Measurements from ENCODE around the gene RALGAPA2.

Gene RALGAPA2

GRCh38 chr20:20406306-20406705 is 306.1 kb downstream of the RALGAPA2 start:
- H3K4me1 ChIP-seq (ENCODE audit: insufficient read depth, low read length), result peaks cover 13% of the 10 kb centered on the region
- H3K36me3 ChIP-seq (ENCODE audit: insufficient read depth, low read depth, low read length), result no peaks in the 10 kb centered on the region
- H3K27ac ChIP-seq (ENCODE audit: low read length), result no peak overlapping the region
- no peak overlapping the region for H3K4me3 ChIP-seq (ENCODE audit: low read length)
- H3K9ac ChIP-seq (ENCODE audit: low read depth, low read length), result no peak overlapping the region
- no peaks in the 10 kb centered on the region for H3K9me3 ChIP-seq (ENCODE audit: insufficient read depth, low read depth, low read length)
- H3K27me3 ChIP-seq (ENCODE audit: insufficient read depth, low read length), result peaks cover 16% of the 10 kb centered on the region; the same call in 1 of the 2 replicates

GRCh38 chr20:20405623-20406022 is 306.8 kb downstream of the RALGAPA2 start:
- H3K4me1 ChIP-seq (ENCODE audit: insufficient read depth, low read length), result peaks cover 6% of the 10 kb centered on the region
- H3K36me3 ChIP-seq (ENCODE audit: insufficient read depth, low read depth, low read length), result no peaks in the 10 kb centered on the region
- peaks cover 10% of the 10 kb centered on the region; the same call in 1 of the 2 replicates for H3K27me3 ChIP-seq (ENCODE audit: insufficient read depth, low read length)
- H3K4me3 ChIP-seq (ENCODE audit: low read length), result no peak overlapping the region
- no peak overlapping the region for H3K27ac ChIP-seq (ENCODE audit: low read length)
- H3K9ac ChIP-seq (ENCODE audit: low read depth, low read length), result no peak overlapping the region
- no peaks in the 10 kb centered on the region for H3K9me3 ChIP-seq (ENCODE audit: insufficient read depth, low read depth, low read length)

- no peak overlapping the region for H3K27ac ChIP-seq (ENCODE audit: low read length)
- H3K9me3 ChIP-seq (ENCODE audit: insufficient read depth, low read depth, low read length), result no peaks in the 10 kb centered on the region
- H3K36me3 ChIP-seq (ENCODE audit: insufficient read depth, low read depth, low read length), result no peaks in the 10 kb centered on the region
- H3K9ac ChIP-seq (ENCODE audit: low read depth, low read length), result no peak overlapping the region
- no peak overlapping the region for H3K4me3 ChIP-seq (ENCODE audit: low read length)
- peaks cover 6% of the 10 kb centered on the region for H3K4me1 ChIP-seq (ENCODE audit: insufficient read depth, low read length)
- peaks cover 4% of the 10 kb centered on the region; the same call in 1 of the 2 replicates for H3K27me3 ChIP-seq (ENCODE audit: insufficient read depth, low read length)
These were observed 307.8 kb downstream of the RALGAPA2 start for GRCh38 chr20:20404633-20405032.

- Histone ChIP-seq H3K36me3 (ENCODE audit: insufficient read depth, low read depth, low read length) (no peaks in the 10 kb centered on the region), H3K4me1 (ENCODE audit: insufficient read depth, low read length) (no peaks in the 10 kb centered on the region), H3K27me3 (ENCODE audit: insufficient read depth, low read length) (peaks cover 6% of the 10 kb centered on the region), H3K4me3 (ENCODE audit: low read length) (no peak overlapping the region), H3K27ac (ENCODE audit: low read length) (no peak overlapping the region), H3K9ac (ENCODE audit: low read depth, low read length) (no peak overlapping the region), H3K9me3 (ENCODE audit: insufficient read depth, low read depth, low read length) (no peaks in the 10 kb centered on the region)
These were observed 310.5 kb downstream of the RALGAPA2 start for GRCh38 chr20:20401991-20402390.

GRCh38 chr20:20399531-20400500 is 312.6 kb downstream of the RALGAPA2 start:
- Histone ChIP-seq H3K36me3 (ENCODE audit: insufficient read depth, low read depth, low read length) (no peaks in the 10 kb centered on the region), H3K9ac (ENCODE audit: low read depth, low read length) (no peak overlapping the region), H3K4me1 (ENCODE audit: insufficient read depth, low read length) (no peaks in the 10 kb centered on the region; the same call in 1 of the 2 replicates), H3K27me3 (ENCODE audit: insufficient read depth, low read length) (peaks cover 9% of the 10 kb centered on the region), H3K4me3 (ENCODE audit: low read length) (no peak overlapping the region), H3K9me3 (ENCODE audit: insufficient read depth, low read depth, low read length) (no peaks in the 10 kb centered on the region), H3K27ac (ENCODE audit: low read length) (no peak overlapping the region)

- Histone ChIP-seq H3K9ac (ENCODE audit: low read depth, low read length) (no peak overlapping the region), H3K36me3 (ENCODE audit: insufficient read depth, low read depth, low read length) (no peaks in the 10 kb centered on the region), H3K9me3 (ENCODE audit: insufficient read depth, low read depth, low read length) (no peaks in the 10 kb centered on the region), H3K27ac (ENCODE audit: low read length) (no peak overlapping the region), H3K27me3 (ENCODE audit: insufficient read depth, low read length) (peaks cover 9% of the 10 kb centered on the region), H3K4me1 (ENCODE audit: insufficient read depth, low read length) (no peaks in the 10 kb centered on the region; the same call in 1 of the 2 replicates), H3K4me3 (ENCODE audit: low read length) (no peak overlapping the region)
These were observed 314.3 kb downstream of the RALGAPA2 start for GRCh38 chr20:20398123-20398522.

GRCh38 chr20:20396794-20397193 is 315.6 kb downstream of the RALGAPA2 start:
- H3K4me1 ChIP-seq (ENCODE audit: insufficient read depth, low read length), result no peaks in the 10 kb centered on the region; the same call in 1 of the 2 replicates
- H3K9ac ChIP-seq (ENCODE audit: low read depth, low read length), result no peak overlapping the region
- H3K27ac ChIP-seq (ENCODE audit: low read length), result no peak overlapping the region
- H3K27me3 ChIP-seq (ENCODE audit: insufficient read depth, low read length), result peaks cover 9% of the 10 kb centered on the region
- H3K4me3 ChIP-seq (ENCODE audit: low read length), result no peak overlapping the region
- no peaks in the 10 kb centered on the region for H3K36me3 ChIP-seq (ENCODE audit: insufficient read depth, low read depth, low read length)
- no peaks in the 10 kb centered on the region for H3K9me3 ChIP-seq (ENCODE audit: insufficient read depth, low read depth, low read length)

GRCh38 chr20:20395903-20396568 is 316.4 kb downstream of the RALGAPA2 start:
- Histone ChIP-seq H3K4me1 (ENCODE audit: insufficient read depth, low read length) (no peaks in the 10 kb centered on the region; the same call in 1 of the 2 replicates), H3K9ac (ENCODE audit: low read depth, low read length) (no peak overlapping the region), H3K27me3 (ENCODE audit: insufficient read depth, low read length) (peaks cover 9% of the 10 kb centered on the region), H3K36me3 (ENCODE audit: insufficient read depth, low read depth, low read length) (no peaks in the 10 kb centered on the region), H3K9me3 (ENCODE audit: insufficient read depth, low read depth, low read length) (no peaks in the 10 kb centered on the region), H3K4me3 (ENCODE audit: low read length) (no peak overlapping the region), H3K27ac (ENCODE audit: low read length) (no peak overlapping the region)

GRCh38 chr20:20395087-20395486 is 317.4 kb downstream of the RALGAPA2 start:
- no peak overlapping the region for H3K9ac ChIP-seq (ENCODE audit: low read depth, low read length)
- no peak overlapping the region for H3K4me3 ChIP-seq (ENCODE audit: low read length)
- H3K27me3 ChIP-seq (ENCODE audit: insufficient read depth, low read length), result peaks cover 9% of the 10 kb centered on the region
- no peaks in the 10 kb centered on the region for H3K36me3 ChIP-seq (ENCODE audit: insufficient read depth, low read depth, low read length)
- H3K9me3 ChIP-seq (ENCODE audit: insufficient read depth, low read depth, low read length), result no peaks in the 10 kb centered on the region
- H3K27ac ChIP-seq (ENCODE audit: low read length), result no peak overlapping the region
- no peaks in the 10 kb centered on the region; the same call in 1 of the 2 replicates for H3K4me1 ChIP-seq (ENCODE audit: insufficient read depth, low read length)

GRCh38 chr20:20393207-20394120 is 319.0 kb downstream of the RALGAPA2 start:
- Histone ChIP-seq H3K4me3 (ENCODE audit: low read length) (no peak overlapping the region), H3K36me3 (ENCODE audit: insufficient read depth, low read depth, low read length) (no peaks in the 10 kb centered on the region), H3K9ac (ENCODE audit: low read depth, low read length) (no peak overlapping the region), H3K9me3 (ENCODE audit: insufficient read depth, low read depth, low read length) (no peaks in the 10 kb centered on the region), H3K27ac (ENCODE audit: low read length) (no peak overlapping the region), H3K4me1 (ENCODE audit: insufficient read depth, low read length) (no peaks in the 10 kb centered on the region; the same call in 1 of the 2 replicates), H3K27me3 (ENCODE audit: insufficient read depth, low read length) (peaks cover 9% of the 10 kb centered on the region)

- no peaks in the 10 kb centered on the region for H3K9me3 ChIP-seq (ENCODE audit: insufficient read depth, low read depth, low read length)
- H3K4me3 ChIP-seq (ENCODE audit: low read length), result no peak overlapping the region
- no peaks in the 10 kb centered on the region; the same call in 1 of the 2 replicates for H3K4me1 ChIP-seq (ENCODE audit: insufficient read depth, low read length)
- no peak overlapping the region for H3K9ac ChIP-seq (ENCODE audit: low read depth, low read length)
- H3K36me3 ChIP-seq (ENCODE audit: insufficient read depth, low read depth, low read length), result no peaks in the 10 kb centered on the region
- H3K27me3 ChIP-seq (ENCODE audit: insufficient read depth, low read length), result peaks cover 1% of the 10 kb centered on the region; the same call in 1 of the 2 replicates
- H3K27ac ChIP-seq (ENCODE audit: low read length), result no peak overlapping the region
These were observed 320.7 kb downstream of the RALGAPA2 start for GRCh38 chr20:20391766-20392165.
